ENCODE data around the gene SYNE1.
"Not testable (repeated sequence)": the region's sequence is repeated elsewhere in the genome, so short reads cannot be mapped to it uniquely, and the experiment has no call there.

The SYNE1 gene

GRCh38 chr6:152630832-152631231 lies 6.3 kb downstream of the SYNE1 start:
- DNase-seq (ENCODE audit: low read depth): no peak

GRCh38 chr6:152625213-152625612 lies 11.9 kb downstream of the SYNE1 start:
- no peak for DNase-seq (ENCODE audit: low read depth)

- not testable (repeated sequence) for DNase-seq (ENCODE audit: low read depth)
Measured at GRCh38 chr6:152614776-152615175, 22.4 kb downstream of the SYNE1 start.

- no peak for DNase-seq (ENCODE audit: low read depth)
Measured at GRCh38 chr6:152609125-152609670, 28.0 kb downstream of the SYNE1 start.

GRCh38 chr6:152605941-152606340 lies 31.2 kb downstream of the SYNE1 start:
- DNase-seq (ENCODE audit: low read depth): no peak

GRCh38 chr6:152605342-152605741 lies 31.8 kb downstream of the SYNE1 start:
- no peak for DNase-seq (ENCODE audit: low read depth)

- no peak for DNase-seq (ENCODE audit: low read depth)
Measured at GRCh38 chr6:152603911-152604310, 33.3 kb downstream of the SYNE1 start.

GRCh38 chr6:152600022-152600421 lies 37.1 kb downstream of the SYNE1 start:
- no peak for DNase-seq (ENCODE audit: low read depth)

- DNase-seq (ENCODE audit: low read depth): no peak
Measured at GRCh38 chr6:152598901-152599537, 38.1 kb downstream of the SYNE1 start.

- no peak for DNase-seq (ENCODE audit: low read depth)
Measured at GRCh38 chr6:152598421-152598820, 38.7 kb downstream of the SYNE1 start.

- DNase-seq (ENCODE audit: low read depth): no peak
Measured at GRCh38 chr6:152596726-152597125, 40.4 kb downstream of the SYNE1 start.

- DNase-seq (ENCODE audit: low read depth): no peak
Measured at GRCh38 chr6:152595499-152595898, 41.7 kb downstream of the SYNE1 start.

GRCh38 chr6:152594701-152595100 lies 42.5 kb downstream of the SYNE1 start:
- no peak for DNase-seq (ENCODE audit: low read depth)

GRCh38 chr6:152588456-152588855 lies 48.7 kb downstream of the SYNE1 start:
- DNase-seq (ENCODE audit: low read depth): no peak

- DNase-seq (ENCODE audit: low read depth): no peak
Measured at GRCh38 chr6:152587473-152587872, 49.7 kb downstream of the SYNE1 start.

- no peak for DNase-seq (ENCODE audit: low read depth)
Measured at GRCh38 chr6:152585236-152585635, 51.9 kb downstream of the SYNE1 start.

GRCh38 chr6:152583888-152584287 lies 53.3 kb downstream of the SYNE1 start:
- DNase-seq (ENCODE audit: low read depth): no peak

GRCh38 chr6:152576525-152576924 lies 60.6 kb downstream of the SYNE1 start:
- DNase-seq (ENCODE audit: low read depth): no peak

GRCh38 chr6:152575621-152576150 lies 61.5 kb downstream of the SYNE1 start:
- no peak for DNase-seq (ENCODE audit: low read depth)

GRCh38 chr6:152575161-152575560 lies 62.0 kb downstream of the SYNE1 start:
- DNase-seq (ENCODE audit: low read depth): no peak

- no peak for DNase-seq (ENCODE audit: low read depth)
Measured at GRCh38 chr6:152573762-152574161, 63.4 kb downstream of the SYNE1 start.

GRCh38 chr6:152572338-152573088 lies 64.6 kb downstream of the SYNE1 start:
- DNase-seq (ENCODE audit: low read depth): no peak

- DNase-seq (ENCODE audit: low read depth): no peak
Measured at GRCh38 chr6:152571943-152572337, 65.2 kb downstream of the SYNE1 start.
